HG02763 (cell line): ENCODE results near the gene CXCL16.
"Not testable (repeated sequence)": the region's sequence is repeated elsewhere in the genome, so short reads cannot be mapped to it uniquely, and the experiment has no call there.

Experiments
- ATAC-seq: cut with Tn5 transposase; IDR thresholded peaks from one replicate; pipeline ENCODE4 v1.9.1; 2021; ENCODE audit warnings: mild to moderate bottlenecking, moderate library complexity; ENCODE audit not compliant: unreplicated experiment

CXCL16 gene

GRCh38 chr17:4722678-4723240 lies 17.0 kb downstream of the CXCL16 start:
- ATAC-seq = no peak

- ATAC-seq = no peak
Measured at GRCh38 chr17:4721203-4722135, 18.3 kb downstream of the CXCL16 start.

GRCh38 chr17:4720787-4721186 lies 18.9 kb downstream of the CXCL16 start:
- no peak for ATAC-seq

GRCh38 chr17:4719684-4720221 lies 20.0 kb downstream of the CXCL16 start:
- no peak for ATAC-seq

GRCh38 chr17:4719146-4719545 lies 20.6 kb downstream of the CXCL16 start:
- no peak for ATAC-seq

- no peak for ATAC-seq
Measured at GRCh38 chr17:4718276-4718675, 21.5 kb downstream of the CXCL16 start.

- ATAC-seq = no peak
Measured at GRCh38 chr17:4717791-4718190, 21.9 kb downstream of the CXCL16 start.

- no peak for ATAC-seq
Measured at GRCh38 chr17:4716081-4716480, 23.6 kb downstream of the CXCL16 start.

- ATAC-seq = no peak
Measured at GRCh38 chr17:4715063-4715744, 24.5 kb downstream of the CXCL16 start.

GRCh38 chr17:4714340-4715062 lies 25.2 kb downstream of the CXCL16 start:
- not testable (repeated sequence) for ATAC-seq

GRCh38 chr17:4712526-4712925 lies 27.2 kb downstream of the CXCL16 start:
- no peak for ATAC-seq

GRCh38 chr17:4711661-4712181 lies 28.0 kb downstream of the CXCL16 start:
- no peak for ATAC-seq

GRCh38 chr17:4710693-4711634 lies 28.8 kb downstream of the CXCL16 start:
- ATAC-seq = no peak

- peak; percentile 81 for ATAC-seq
Measured at GRCh38 chr17:4709794-4710692, 29.7 kb downstream of the CXCL16 start, which contains the start of gene ARRB2. ARRB2 (plus strand) TSS chr17:4710632; CDS start chr17:4710722, 90 bp downstream.

GRCh38 chr17:4708436-4708835 lies 31.3 kb downstream of the CXCL16 start:
- ATAC-seq = no peak

- ATAC-seq = no peak
Measured at GRCh38 chr17:4706121-4706520, 33.6 kb downstream of the CXCL16 start.

GRCh38 chr17:4704991-4705390 lies 34.7 kb downstream of the CXCL16 start:
- no peak for ATAC-seq

GRCh38 chr17:4704574-4704907 lies 35.2 kb downstream of the CXCL16 start:
- ATAC-seq = not testable (repeated sequence)

GRCh38 chr17:4703330-4703691 lies 36.4 kb downstream of the CXCL16 start:
- ATAC-seq = no peak
